ENCODE measurements around the gene ELP1. TPM values are rescaled to one million over a fixed set of nuclear protein-coding genes. Genes with fewer than 3 reads are reported as not detected.

ELP1 gene
- total and polyA plus RNA-seq, 2 experiments from 2014 or later: 9.1 to 46.3 TPM

DNA sequence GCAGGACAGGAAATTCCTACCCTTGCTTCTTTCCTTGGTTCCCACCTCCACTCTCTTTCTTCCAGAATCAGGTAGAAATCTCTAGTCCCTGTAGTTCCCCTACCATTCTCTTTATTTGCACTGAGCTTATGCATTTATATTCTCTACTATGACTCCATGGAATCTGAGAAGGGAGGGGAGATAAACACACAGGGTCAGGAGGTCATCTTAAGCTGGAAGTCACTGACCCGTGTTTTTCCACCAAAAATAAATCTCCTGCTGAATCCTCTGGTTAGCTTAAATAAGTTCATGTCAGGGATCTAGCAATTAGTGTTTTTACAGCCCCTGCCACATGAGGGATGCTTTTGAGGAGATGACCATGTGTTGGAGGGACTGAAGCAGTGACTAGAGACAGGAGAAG, 81.8 kb downstream of the ELP1 start (continued):
- TF ChIP-seq, protein P1, sequence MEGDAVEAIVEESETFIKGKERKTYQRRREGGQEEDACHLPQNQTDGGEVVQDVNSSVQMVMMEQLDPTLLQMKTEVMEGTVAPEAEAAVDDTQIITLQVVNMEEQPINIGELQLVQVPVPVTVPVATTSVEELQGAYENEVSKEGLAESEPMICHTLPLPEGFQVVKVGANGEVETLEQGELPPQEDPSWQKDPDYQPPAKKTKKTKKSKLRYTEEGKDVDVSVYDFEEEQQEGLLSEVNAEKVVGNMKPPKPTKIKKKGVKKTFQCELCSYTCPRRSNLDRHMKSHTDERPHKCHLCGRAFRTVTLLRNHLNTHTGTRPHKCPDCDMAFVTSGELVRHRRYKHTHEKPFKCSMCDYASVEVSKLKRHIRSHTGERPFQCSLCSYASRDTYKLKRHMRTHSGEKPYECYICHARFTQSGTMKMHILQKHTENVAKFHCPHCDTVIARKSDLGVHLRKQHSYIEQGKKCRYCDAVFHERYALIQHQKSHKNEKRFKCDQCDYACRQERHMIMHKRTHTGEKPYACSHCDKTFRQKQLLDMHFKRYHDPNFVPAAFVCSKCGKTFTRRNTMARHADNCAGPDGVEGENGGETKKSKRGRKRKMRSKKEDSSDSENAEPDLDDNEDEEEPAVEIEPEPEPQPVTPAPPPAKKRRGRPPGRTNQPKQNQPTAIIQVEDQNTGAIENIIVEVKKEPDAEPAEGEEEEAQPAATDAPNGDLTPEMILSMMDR (conservative IDR thresholded peaks at IDR 0.05; ENCODE audit: low read depth in 2 of 2): no peak
- TF ChIP-seq, protein P2, sequence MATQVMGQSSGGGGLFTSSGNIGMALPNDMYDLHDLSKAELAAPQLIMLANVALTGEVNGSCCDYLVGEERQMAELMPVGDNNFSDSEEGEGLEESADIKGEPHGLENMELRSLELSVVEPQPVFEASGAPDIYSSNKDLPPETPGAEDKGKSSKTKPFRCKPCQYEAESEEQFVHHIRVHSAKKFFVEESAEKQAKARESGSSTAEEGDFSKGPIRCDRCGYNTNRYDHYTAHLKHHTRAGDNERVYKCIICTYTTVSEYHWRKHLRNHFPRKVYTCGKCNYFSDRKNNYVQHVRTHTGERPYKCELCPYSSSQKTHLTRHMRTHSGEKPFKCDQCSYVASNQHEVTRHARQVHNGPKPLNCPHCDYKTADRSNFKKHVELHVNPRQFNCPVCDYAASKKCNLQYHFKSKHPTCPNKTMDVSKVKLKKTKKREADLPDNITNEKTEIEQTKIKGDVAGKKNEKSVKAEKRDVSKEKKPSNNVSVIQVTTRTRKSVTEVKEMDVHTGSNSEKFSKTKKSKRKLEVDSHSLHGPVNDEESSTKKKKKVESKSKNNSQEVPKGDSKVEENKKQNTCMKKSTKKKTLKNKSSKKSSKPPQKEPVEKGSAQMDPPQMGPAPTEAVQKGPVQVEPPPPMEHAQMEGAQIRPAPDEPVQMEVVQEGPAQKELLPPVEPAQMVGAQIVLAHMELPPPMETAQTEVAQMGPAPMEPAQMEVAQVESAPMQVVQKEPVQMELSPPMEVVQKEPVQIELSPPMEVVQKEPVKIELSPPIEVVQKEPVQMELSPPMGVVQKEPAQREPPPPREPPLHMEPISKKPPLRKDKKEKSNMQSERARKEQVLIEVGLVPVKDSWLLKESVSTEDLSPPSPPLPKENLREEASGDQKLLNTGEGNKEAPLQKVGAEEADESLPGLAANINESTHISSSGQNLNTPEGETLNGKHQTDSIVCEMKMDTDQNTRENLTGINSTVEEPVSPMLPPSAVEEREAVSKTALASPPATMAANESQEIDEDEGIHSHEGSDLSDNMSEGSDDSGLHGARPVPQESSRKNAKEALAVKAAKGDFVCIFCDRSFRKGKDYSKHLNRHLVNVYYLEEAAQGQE (IDR thresholded peaks at IDR 0.05; ENCODE audit: unreplicated experiment): no peak
- TF ChIP-seq CREB1 (CRISPR knock-in tag; IDR thresholded peaks at IDR 0.05; ENCODE audit: low read depth) (no peak), ZNF114 (CRISPR knock-in tag; IDR thresholded peaks at IDR 0.05) (no peak), NANOG (IDR thresholded peaks at IDR 0.05; ENCODE audit: borderline replicate concordance) (no peak)

DNA sequence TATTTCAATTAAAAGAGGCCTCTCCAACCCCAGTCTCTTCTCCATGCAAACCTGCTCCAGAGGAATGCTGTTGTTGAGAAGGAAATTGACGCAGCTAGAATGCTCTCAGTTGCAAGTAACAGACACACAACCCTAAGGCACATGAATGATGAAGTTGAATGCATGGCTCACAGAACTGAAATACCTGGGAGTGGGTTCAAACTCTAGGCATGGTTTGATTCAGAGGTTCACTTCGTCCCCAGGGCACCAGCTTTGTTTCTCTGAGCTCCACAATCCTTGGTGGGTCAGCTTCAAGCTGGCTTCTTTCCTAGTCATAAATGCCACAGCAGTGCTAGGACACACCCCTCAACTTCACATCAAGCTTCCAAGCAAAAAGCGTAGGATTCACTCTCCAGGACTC, 82.8 kb downstream of the ELP1 start:
- no peak for ATAC-seq
- H3K4me3 Mint-ChIP-seq: no peak overlapping the region
- no peaks in the 10 kb centered on the region for H3K4me1 Mint-ChIP-seq
- Histone ChIP-seq H3K79me2 (replicated peaks; ENCODE audit: insufficient read depth) (no peaks in the 10 kb centered on the region), H3K27ac (ENCODE audit: low read depth) (no peak overlapping the region), H3K4me3 (no peak overlapping the region), H3K4me1 (ENCODE audit: insufficient read depth) (no peaks in the 10 kb centered on the region), H3K4me2 (no peak overlapping the region), H3K9me2 (ENCODE audit: insufficient read depth) (no peaks in the 10 kb centered on the region), H3F3A (replicated peaks; ENCODE audit: low read depth) (no peaks in the 10 kb centered on the region), H3K27me3 (ENCODE audit: insufficient read depth) (no peaks in the 10 kb centered on the region), H2AFZ (no peak overlapping the region), H4K20me1 (replicated peaks; ENCODE audit: insufficient read depth) (no peaks in the 10 kb centered on the region), H3K36me3 (ENCODE audit: insufficient read depth) (no peaks in the 10 kb centered on the region)
- no peaks in the 10 kb centered on the region for H3K9me3 Mint-ChIP-seq
- H3K36me3 Mint-ChIP-seq (ENCODE audit: low read depth): no peaks in the 10 kb centered on the region
- H3K27ac Mint-ChIP-seq: no peak overlapping the region
- H3K27me3 Mint-ChIP-seq (ENCODE audit: insufficient read depth, low read depth, poor library complexity): peaks cover 4% of the 10 kb centered on the region
- TF ChIP-seq, protein P1 (conservative IDR thresholded peaks at IDR 0.05; ENCODE audit: low read depth in 2 of 2): no peak
- TF ChIP-seq STAT1 (IDR thresholded peaks at IDR 0.05; ENCODE audit: unreplicated experiment) (no peak), EZH2 (IDR thresholded peaks at IDR 0.05; ENCODE audit: low read depth, unreplicated experiment) (no peak)
- TF ChIP-seq, protein P2 (IDR thresholded peaks at IDR 0.05; ENCODE audit: unreplicated experiment): no peak
- TF ChIP-seq, protein P3, sequence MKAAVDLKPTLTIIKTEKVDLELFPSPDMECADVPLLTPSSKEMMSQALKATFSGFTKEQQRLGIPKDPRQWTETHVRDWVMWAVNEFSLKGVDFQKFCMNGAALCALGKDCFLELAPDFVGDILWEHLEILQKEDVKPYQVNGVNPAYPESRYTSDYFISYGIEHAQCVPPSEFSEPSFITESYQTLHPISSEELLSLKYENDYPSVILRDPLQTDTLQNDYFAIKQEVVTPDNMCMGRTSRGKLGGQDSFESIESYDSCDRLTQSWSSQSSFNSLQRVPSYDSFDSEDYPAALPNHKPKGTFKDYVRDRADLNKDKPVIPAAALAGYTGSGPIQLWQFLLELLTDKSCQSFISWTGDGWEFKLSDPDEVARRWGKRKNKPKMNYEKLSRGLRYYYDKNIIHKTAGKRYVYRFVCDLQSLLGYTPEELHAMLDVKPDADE (IDR thresholded peaks at IDR 0.05): no peak
- no peak for DNase-seq (ENCODE audit: low spot score)

All from GM23338 (cell line).